HG03575 (cell line): ENCODE data around the gene NMNAT2.
"Not testable (repeated sequence)": the region's sequence is repeated elsewhere in the genome, so short reads cannot be mapped to it uniquely, and the experiment has no call there.

Experiments
- ATAC-seq: cut with Tn5 transposase; IDR thresholded peaks from one replicate; pipeline ENCODE4 v1.9.1; 2021; ENCODE audit not compliant: unreplicated experiment, insufficient number of reproducible peaks, low FRiP score; ENCODE audit errors: extremely low read depth

Gene NMNAT2

DNA sequence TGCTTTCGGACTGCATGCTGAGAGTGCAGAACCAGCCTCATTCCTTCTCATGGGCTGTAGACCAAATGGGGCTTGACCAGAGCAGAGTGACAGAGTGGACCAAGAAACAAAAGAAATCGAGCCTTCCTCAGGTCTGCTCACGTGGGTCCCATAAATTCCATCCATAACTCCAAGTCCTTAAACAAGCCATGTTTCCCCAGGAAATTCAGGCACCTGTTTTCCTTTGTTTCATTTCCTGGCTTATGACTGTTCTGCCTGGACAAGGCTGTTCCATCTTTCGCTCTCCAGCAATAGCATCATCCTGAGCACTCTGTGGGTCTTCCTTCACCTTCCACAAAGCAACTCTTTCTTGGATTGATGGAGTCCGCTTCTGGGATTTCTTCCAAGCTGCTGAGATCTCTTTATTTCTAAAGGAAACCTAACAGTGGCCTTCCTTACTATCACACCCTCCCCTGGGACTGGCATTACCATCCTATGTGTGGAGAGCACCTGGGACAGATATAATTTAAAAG is 168.2 kb downstream of the NMNAT2 start:
- no peak for ATAC-seq

GRCh38 chr1:183248989-183249691 is 169.0 kb downstream of the NMNAT2 start:
- no peak for ATAC-seq

- ATAC-seq: no peak
These were observed 170.2 kb downstream of the NMNAT2 start for GRCh38 chr1:183247931-183248330.

- no peak for ATAC-seq
These were observed 170.7 kb downstream of the NMNAT2 start for GRCh38 chr1:183247484-183247883.

GRCh38 chr1:183247066-183247465 is 171.1 kb downstream of the NMNAT2 start:
- no peak for ATAC-seq

- ATAC-seq: no peak
These were observed 171.7 kb downstream of the NMNAT2 start for GRCh38 chr1:183246436-183246835.

GRCh38 chr1:183245357-183245756 is 172.8 kb downstream of the NMNAT2 start:
- ATAC-seq: no peak

GRCh38 chr1:183244466-183244865 is 173.7 kb downstream of the NMNAT2 start:
- no peak for ATAC-seq

- ATAC-seq: no peak
These were observed 174.8 kb downstream of the NMNAT2 start for GRCh38 chr1:183243161-183244050.

- no peak for ATAC-seq
These were observed 175.6 kb downstream of the NMNAT2 start for GRCh38 chr1:183242556-183242955.

- no peak for ATAC-seq
These were observed 176.7 kb downstream of the NMNAT2 start for GRCh38 chr1:183241471-183241870.

DNA sequence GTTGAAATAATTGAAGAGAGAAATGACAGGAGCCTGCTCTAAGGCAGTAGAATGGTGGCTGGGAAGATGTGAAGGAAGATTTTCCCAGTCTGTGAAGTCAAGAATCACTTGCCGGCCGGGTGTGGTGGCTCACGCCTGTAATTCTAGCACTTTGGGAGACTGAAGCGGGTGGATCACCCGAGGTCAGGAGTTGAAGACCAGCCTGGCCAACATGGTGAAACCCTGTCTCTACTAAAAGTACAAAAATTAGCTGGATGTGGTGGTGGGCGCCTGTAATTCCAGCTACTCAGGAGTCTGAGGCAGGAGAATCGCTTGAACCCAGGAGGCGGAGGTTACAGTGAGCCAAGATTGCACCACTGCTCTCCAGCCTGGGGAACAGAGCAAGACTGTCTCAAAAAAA is 177.3 kb downstream of the NMNAT2 start:
- ATAC-seq: not testable (repeated sequence)

DNA sequence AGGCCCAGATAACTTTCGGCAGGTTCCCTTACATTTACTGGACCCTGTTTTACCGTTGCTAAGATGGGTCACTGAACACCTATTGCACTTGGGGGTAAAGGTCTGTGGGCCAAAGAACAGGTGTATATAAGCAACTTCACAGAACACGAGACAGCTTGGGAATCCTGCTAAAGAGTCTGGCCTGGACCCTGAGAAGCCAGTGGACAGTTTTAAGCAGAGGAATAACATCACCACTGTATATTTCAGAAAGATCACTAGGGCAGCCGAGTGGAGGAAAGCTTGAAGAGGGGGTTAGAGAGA is 177.7 kb downstream of the NMNAT2 start:
- no peak for ATAC-seq

- ATAC-seq: no peak
These were observed 178.2 kb downstream of the NMNAT2 start for GRCh38 chr1:183239793-183240525.

- no peak for ATAC-seq
These were observed 178.9 kb downstream of the NMNAT2 start for GRCh38 chr1:183239220-183239742.

- ATAC-seq: no peak
These were observed 180.1 kb downstream of the NMNAT2 start for GRCh38 chr1:183238071-183238470.

- ATAC-seq: no peak
These were observed 181.1 kb downstream of the NMNAT2 start for GRCh38 chr1:183237046-183237445.

GRCh38 chr1:183236158-183236725 is 181.9 kb downstream of the NMNAT2 start:
- ATAC-seq: no peak

GRCh38 chr1:183235503-183235902 is 182.7 kb downstream of the NMNAT2 start:
- ATAC-seq: no peak
